ENCODE data around the gene IQSEC1. TPM values are rescaled to one million over a fixed set of nuclear protein-coding genes. Genes with fewer than 3 reads are reported as not detected.
"Not testable (repeated sequence)": the region's sequence is repeated elsewhere in the genome, so short reads cannot be mapped to it uniquely, and the experiment has no call there.

The IQSEC1 gene
- total RNA-seq, 6 experiments from 2014 or later, result 21.1 to 25.1 (median 21.9) TPM

GRCh38 chr3:12865271-12865670 is 208.0 kb downstream of the IQSEC1 start:
- DNase-seq, result no peak
- Mint-ChIP-seq H3K4me1 (ENCODE audit: low read depth) (peaks cover 8% of the 10 kb centered on the region), H3K36me3 (ENCODE audit: low read depth) (no peaks in the 10 kb centered on the region), H3K27ac (no peak overlapping the region), H3K27me3 (ENCODE audit: insufficient read depth) (peaks cover 42% of the 10 kb centered on the region), H3K4me3 (no peak overlapping the region), H3K9me3 (peaks cover 15% of the 10 kb centered on the region)
- no peak for TF ChIP-seq CTCF (IDR thresholded peaks at IDR 0.05)

GRCh38 chr3:12862387-12862786 is 210.8 kb downstream of the IQSEC1 start:
- Mint-ChIP-seq H3K27ac (no peak overlapping the region), H3K4me3 (no peak overlapping the region), H3K4me1 (ENCODE audit: low read depth) (no peaks in the 10 kb centered on the region), H3K27me3 (ENCODE audit: insufficient read depth) (peaks cover 54% of the 10 kb centered on the region), H3K9me3 (peaks cover 15% of the 10 kb centered on the region), H3K36me3 (ENCODE audit: low read depth) (no peaks in the 10 kb centered on the region)
- DNase-seq, result no peak
- TF ChIP-seq CTCF (IDR thresholded peaks at IDR 0.05), result no peak

GRCh38 chr3:12861611-12862010 is 211.6 kb downstream of the IQSEC1 start:
- Mint-ChIP-seq H3K27me3 (ENCODE audit: insufficient read depth) (peaks cover 60% of the 10 kb centered on the region), H3K4me3 (no peak overlapping the region), H3K9me3 (peaks cover 15% of the 10 kb centered on the region), H3K27ac (no peak overlapping the region), H3K36me3 (ENCODE audit: low read depth) (no peaks in the 10 kb centered on the region), H3K4me1 (ENCODE audit: low read depth) (no peaks in the 10 kb centered on the region)
- no peak for TF ChIP-seq CTCF (IDR thresholded peaks at IDR 0.05)
- DNase-seq, result no peak

GRCh38 chr3:12859840-12860239 is 213.4 kb downstream of the IQSEC1 start:
- no peak overlapping the region for H3K27ac Mint-ChIP-seq
- DNase-seq, result no peak
- no peak overlapping the region for H3K4me3 Mint-ChIP-seq
- peaks cover under 1% of the 10 kb centered on the region for H3K9me3 Mint-ChIP-seq
- no peak for TF ChIP-seq CTCF (IDR thresholded peaks at IDR 0.05)
- no peaks in the 10 kb centered on the region for H3K36me3 Mint-ChIP-seq (ENCODE audit: low read depth)
- H3K4me1 Mint-ChIP-seq (ENCODE audit: low read depth), result no peaks in the 10 kb centered on the region
- H3K27me3 Mint-ChIP-seq (ENCODE audit: insufficient read depth), result peaks cover 53% of the 10 kb centered on the region

- Mint-ChIP-seq H3K4me3 (no peak overlapping the region), H3K9me3 (no peaks in the 10 kb centered on the region), H3K27me3 (ENCODE audit: insufficient read depth) (peaks cover 50% of the 10 kb centered on the region), H3K36me3 (ENCODE audit: low read depth) (no peaks in the 10 kb centered on the region), H3K27ac (no peak overlapping the region), H3K4me1 (ENCODE audit: low read depth) (no peaks in the 10 kb centered on the region)
- no peak for TF ChIP-seq CTCF (IDR thresholded peaks at IDR 0.05)
- no peak for DNase-seq
These were observed 216.6 kb downstream of the IQSEC1 start for GRCh38 chr3:12856626-12857025.

GRCh38 chr3:12854565-12854964 is 218.7 kb downstream of the IQSEC1 start:
- no peak for DNase-seq
- no peaks in the 10 kb centered on the region for H3K4me1 Mint-ChIP-seq (ENCODE audit: low read depth)
- H3K4me3 Mint-ChIP-seq, result no peak overlapping the region
- no peak overlapping the region for H3K27ac Mint-ChIP-seq
- H3K9me3 Mint-ChIP-seq, result no peaks in the 10 kb centered on the region
- no peak for TF ChIP-seq CTCF (IDR thresholded peaks at IDR 0.05)
- H3K27me3 Mint-ChIP-seq (ENCODE audit: insufficient read depth), result peaks cover 39% of the 10 kb centered on the region
- H3K36me3 Mint-ChIP-seq (ENCODE audit: low read depth), result no peaks in the 10 kb centered on the region

- H3K4me1 Mint-ChIP-seq (ENCODE audit: low read depth); H3K27ac Mint-ChIP-seq; DNase-seq; H3K9me3 Mint-ChIP-seq; H3K4me3 Mint-ChIP-seq; H3K36me3 Mint-ChIP-seq (ENCODE audit: low read depth): not testable (repeated sequence)
- peaks cover 33% of the 10 kb centered on the region for H3K27me3 Mint-ChIP-seq (ENCODE audit: insufficient read depth)
These were observed 219.4 kb downstream of the IQSEC1 start for GRCh38 chr3:12853847-12854246.

Data from HFFc6 (cell line).